Adrenal gland (tissue), 12 donors: ENCODE data around the gene RHOC. TPM values are rescaled to one million over a fixed set of nuclear protein-coding genes. Genes with fewer than 3 reads are reported as not detected.

Experiments
- DNase-seq, 7 donors: peaks; one replicate each; pipeline ENCODE4 v3.0.0-alpha.2; 2019 to 2020
- H3K27ac ChIP-seq, 5 donors: fragments of 200-600 bp; sonication (generic) in 4 of 5; 1 replicate in 3 of 5; 2 replicates in 2 of 5; pipeline versions ENCODE4 v1.5.1 to v1.8.0; 2016 to 2020; ENCODE audit warnings: mild to moderate bottlenecking in 1 of 5
- H3K27me3 ChIP-seq: fragments of 200-600 bp; 2 replicates; pipeline ENCODE4 v1.8.0; 2021
- H3K36me3 ChIP-seq, 2 donors: fragments of 200-600 bp; replicated peaks in 1 of 2; 1 replicate in 1 of 2; 2 replicates in 1 of 2; pipeline versions ENCODE4 v1.5.1 to v1.8.0; 2018 to 2022
- H3K4me1 ChIP-seq, 2 donors: fragments of 200-600 bp; replicated peaks in 1 of 2; 1 replicate in 1 of 2; 2 replicates in 1 of 2; pipeline versions ENCODE4 v1.5.1 to v1.8.0; 2018 to 2021
- H3K4me3 ChIP-seq, 4 donors: fragments of 200-600 bp; sonication (generic) in 3 of 4; one replicate each; pipeline ENCODE4 v1.5.1; 2016 to 2018
- H3K9me3 ChIP-seq, 3 donors: fragments of 200-600 bp; sonication (generic) in 1 of 3; replicated peaks in 1 of 3; 1 replicate in 2 of 3; 2 replicates in 1 of 3; pipeline versions ENCODE4 v1.5.1 to v1.8.0; 2016 to 2021
- CTCF ChIP-seq, 6 experiments: fragments of 450-650 bp in 4 of 6; fragments of 200-600 bp in 2 of 6; sonication (generic) in 1 of 6; IDR thresholded peaks; 1 replicate in 5 of 6; 2 replicates in 1 of 6; pipeline versions ENCODE4 v1.5.1 to v1.8.0; 2016 to 2021; ENCODE audit warnings: antibody characterized with exemption in 6 of 6, mild to moderate bottlenecking in 2 of 6, moderate library complexity in 1 of 6
- POLR2A ChIP-seq, 2 donors: fragments of 450-650 bp; IDR thresholded peaks; one replicate each; pipeline ENCODE4 v1.6.1; 2017; ENCODE audit warnings: antibody characterized with exemption in 2 of 2, mild to moderate bottlenecking in 2 of 2, moderate library complexity in 1 of 2
- WGBS, 4 donors: extraction: QIAGEN DNeasy Blood & Tissue Kit in 2 of 4; methylation state at CpG; one replicate each; pipeline versions ENCODE4 v1.1.5 to v1.1.7; 2013 to 2017; 5-methylcytosine and 5-hydroxymethylcytosine counted together
- intact Hi-C, 2 donors: fragments of 100-400 bp; cut with DNase I; formaldehyde crosslinking; loops; one replicate each; pipeline versions ENCODE4 v1.14.1 to v1.15.0; 2022 to 2023
- polyA plus RNA-seq, 3 donors: library from polyadenylated mRNA; stranded (reverse); fragments of 200-250 nt in 2 of 3; fragments of 350-450 nt in 1 of 3; fragmentation: Illumina TruSeq in 1 of 3; extraction: RNeasy Lipid Tissue Mini Kit (QIAGEN cat#74804) in 1 of 3; gene quantifications; one replicate each; pipeline ENCODE4 v1.2.3, GENCODE V29; 2013 to 2014
- total RNA-seq, 9 donors: library from RNA; depleted of rRNA in 4 of 9; stranded (reverse); fragments of >200 nt in 4 of 9; fragments of 120-200 nt in 1 of 9; fragmentation: NEBNext Ultra II Directional in 1 of 9; extraction: Animal tissue kit (Norgen Biotek cat#: 25700) in 1 of 9; gene quantifications; one replicate each; pipeline versions ENCODE4 v1.1.0 to v1.2.4, GENCODE V29; 2013 to 2023
- donor health status: healthy with polysubstance abuse.
- donor health status: Bipolar disorder and iron deficiency.
- donor health status: DM: yes; HTN: yes; CAD: no.
- donor health status: DM: no; HTN: no; CAD: no.
- donor health status: DM: no; HTN: no; CAD: no.
- donor health status: DM: yes; HTN: yes; CAD: no.

The RHOC gene
- total and polyA plus RNA-seq, 12 donors = 186 to 374 (median 237) TPM

DNA sequence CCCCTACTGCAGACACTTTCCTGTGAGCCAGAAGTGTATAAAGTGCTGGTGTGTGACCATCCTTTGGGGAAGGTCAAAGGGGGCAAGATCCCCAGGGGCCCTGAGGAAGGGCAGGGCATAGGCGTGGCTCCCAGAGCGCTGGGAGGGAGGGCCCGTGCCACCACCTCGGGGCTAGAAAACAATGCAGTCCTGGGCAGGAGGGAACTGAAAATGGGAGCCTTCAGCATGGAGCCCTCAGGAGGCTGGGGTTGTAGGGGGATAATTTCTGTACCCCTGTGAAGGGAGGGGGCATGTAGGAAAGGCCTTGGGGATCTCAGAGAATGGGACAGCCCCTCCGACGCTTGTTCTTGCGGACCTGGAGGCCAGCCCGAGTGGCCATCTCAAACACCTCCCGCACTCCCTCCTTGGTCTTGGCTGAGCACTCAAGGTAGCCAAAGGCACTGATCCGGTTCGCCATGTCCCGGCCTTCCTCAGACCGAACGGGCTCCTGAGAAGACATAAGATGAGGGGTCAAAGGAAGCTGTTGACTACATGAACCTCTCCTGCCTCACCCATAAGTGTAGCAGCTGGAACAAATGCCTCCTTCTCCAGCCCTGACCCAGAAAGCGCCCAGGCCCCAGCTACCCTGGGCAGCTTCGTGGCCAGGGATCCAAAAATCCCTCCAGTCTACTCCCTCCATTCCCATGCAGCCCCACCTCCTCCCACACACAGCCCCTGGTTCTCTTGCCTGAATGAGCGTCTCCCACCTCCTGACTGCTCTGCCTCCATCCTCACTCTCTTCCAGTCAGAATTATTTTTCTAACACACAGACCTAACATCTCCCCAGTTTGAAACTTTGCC lies 5.5 kb downstream of the RHOC start:
- Histone ChIP-seq H3K27ac (peak overlapping the region; percentile 65 to 95 (median 92)), H3K36me3 (peaks cover 0 to 59% of the 10 kb centered on the region in 2 donors), H3K4me3 (no peak overlapping the region), H3K4me1 (peaks cover 48 to 76% of the 10 kb centered on the region in 2 donors), H3K9me3 (no peaks in the 10 kb centered on the region), H3K27me3 (no peaks in the 10 kb centered on the region)
- TF ChIP-seq POLR2A (IDR thresholded peaks at IDR 0.05) = no peak
- TF ChIP-seq CTCF (IDR thresholded peaks at IDR 0.05) = no peak
- intact Hi-C loops = no loop called here
- WGBS, 4 donors = 63 to 76% (median 66%) methylated on average over 12 to 17 of the region's 17 CpGs
- peak in 1 of 7 donors; percentile 58 for DNase-seq

GRCh38 chr1:112700290-112701226 lies 6.4 kb downstream of the RHOC start:
- Histone ChIP-seq H3K27me3 (no peaks in the 10 kb centered on the region), H3K4me1 (peaks cover 42 to 70% of the 10 kb centered on the region in 2 donors), H3K9me3 (no peaks in the 10 kb centered on the region), H3K36me3 (peaks cover 0 to 68% of the 10 kb centered on the region in 2 donors), H3K27ac (peak overlapping the region; percentile 65 to 95 (median 92)), H3K4me3 (no peak overlapping the region)
- 12 to 19% (median 15%) methylated on average over 5 to 7 of the region's 7 CpGs for WGBS, 4 donors
- peak in 5 of 6 experiments; percentile 19 to 36 (median 21) for TF ChIP-seq CTCF (IDR thresholded peaks at IDR 0.05)
- TF ChIP-seq POLR2A (IDR thresholded peaks at IDR 0.05) = peak; percentile 23 to 53
- DNase-seq = peak; percentile 96 to 98 (median 97)
- intact Hi-C loops = no loop called here

GRCh38 chr1:112699425-112700144 lies 7.3 kb downstream of the RHOC start:
- TF ChIP-seq POLR2A (IDR thresholded peaks at IDR 0.05) (no peak), CTCF (IDR thresholded peaks at IDR 0.05) (no peak)
- peaks cover 36 to 61% of the 10 kb centered on the region in 2 donors for H3K4me1 ChIP-seq
- no peaks in the 10 kb centered on the region for H3K27me3 ChIP-seq
- WGBS, 4 donors = 63 to 66% (median 66%) methylated on average over 12 to 13 of the region's 13 CpGs
- no peaks in the 10 kb centered on the region for H3K9me3 ChIP-seq
- H3K36me3 ChIP-seq = peaks cover 0 to 78% of the 10 kb centered on the region in 2 donors
- no peak for DNase-seq
- H3K4me3 ChIP-seq = no peak overlapping the region
- intact Hi-C loops = no loop called here
- H3K27ac ChIP-seq = peak overlapping the region; percentile 65 to 95 (median 92)
